ENCODE results near the gene AKAP13. TPM values are rescaled to one million over a fixed set of nuclear protein-coding genes. Genes with fewer than 3 reads are reported as not detected.

Gene AKAP13
- total and polyA plus RNA-seq, 2 of the 13 experiments (the other 11 are each of a cell fraction or from before 2014, with no cell fraction given): 6.7 to 27.1 TPM

- in situ Hi-C loops (cut with HindIII; ENCODE audit: extremely low pct_ligation_motif_present, low pct_unique_long_range_greater_than_20kb) (no loop called here), intact Hi-C loops (cut with micrococcal nuclease; ENCODE audit: unreplicated experiment) (no loop called here)
- no peak overlapping the region for H3K9ac ChIP-seq (ENCODE audit: insufficient read depth, low read depth, low read length)
- no peak overlapping the region for H3K27ac ChIP-seq (ENCODE audit: extremely low read length, insufficient read depth, low read length)
- H3K4me2 ChIP-seq (ENCODE audit: low read depth, low read length): peak overlapping the region; percentile 93; the same call in 1 of the 2 replicates
- FAIRE-seq (no peak), ATAC-seq (no peak), DNase-seq (ENCODE audit: low spot score) (no peak)
- ChIA-PET POLR2A (no interaction called here), CTCF (ENCODE audit: low intra/inter-chr PET ratio, low total read pairs) (no interaction called here)
- peaks cover 43% of the 10 kb centered on the region for H3K79me2 ChIP-seq (ENCODE audit: insufficient read depth, low read length)
- H3K27me3 ChIP-seq (ENCODE audit: control insufficient read depth in 1 of 2, insufficient read depth in 2 of 2, low read length in 2 of 2): no peaks in the 10 kb centered on the region; a peak in 1 of 5 replicates
- H3K4me3 ChIP-seq (replicated peaks in 1 of 3; ENCODE audit: insufficient read depth in 1 of 3, low read depth in 2 of 3, low read length in 3 of 3): no peak overlapping the region
- peaks cover 11% of the 10 kb centered on the region for H4K20me1 ChIP-seq (ENCODE audit: insufficient read depth, low read length)
- no peaks in the 10 kb centered on the region for H3K9me3 ChIP-seq (ENCODE audit: low read length)
- no peaks in the 10 kb centered on the region for H3K36me3 ChIP-seq (replicated peaks in 1 of 2; ENCODE audit: control insufficient read depth in 1 of 2, insufficient read depth in 2 of 2, low read length in 2 of 2)
- H2AFZ ChIP-seq (ENCODE audit: low read length): no peak overlapping the region
- WGBS (ENCODE audit: low lambda C conversion rate): 96% methylated on average over 4 of the region's 4 CpGs
- H3K4me1 ChIP-seq (ENCODE audit: insufficient read depth, low read length): peaks cover 52% of the 10 kb centered on the region
- TF ChIP-seq BORCS8-MEF2B (CRISPR knock-in tag; IDR thresholded peaks at IDR 0.05) (no peak), NCOA1 (CRISPR knock-in tag; IDR thresholded peaks at IDR 0.05) (no peak), SP140L (CRISPR knock-in tag; IDR thresholded peaks at IDR 0.05; ENCODE audit: borderline replicate concordance) (no peak), ZNF597 (CRISPR knock-in tag; IDR thresholded peaks at IDR 0.05) (no peak), KDM4B (CRISPR knock-in tag; IDR thresholded peaks at IDR 0.05) (no peak), ZNF710 (CRISPR knock-in tag; IDR thresholded peaks at IDR 0.05; ENCODE audit: borderline replicate concordance) (no peak), MATR3 (CRISPR knock-in tag; IDR thresholded peaks at IDR 0.05) (no peak), ZNF280D (CRISPR knock-in tag; IDR thresholded peaks at IDR 0.05) (no peak), SMAD1 (CRISPR knock-in tag; IDR thresholded peaks at IDR 0.05; ENCODE audit: borderline replicate concordance, low read depth) (no peak), ZNF792 (CRISPR knock-in tag; IDR thresholded peaks at IDR 0.05) (no peak), GPBP1L1 (CRISPR knock-in tag; IDR thresholded peaks at IDR 0.05) (no peak), ELF1 (CRISPR knock-in tag; IDR thresholded peaks at IDR 0.05) (no peak), PRMT3 (CRISPR knock-in tag; IDR thresholded peaks at IDR 0.05; ENCODE audit: borderline replicate concordance, low read depth) (no peak)
- BruUV-seq (replicated peaks): no TSS peak
Measured at GRCh38 chr15:85792102-85792731, 411.8 kb downstream of the AKAP13 start.
